Measurements from ENCODE around the gene SPDYC. TPM values are rescaled to one million over a fixed set of nuclear protein-coding genes. Genes with fewer than 3 reads are reported as not detected.

The SPDYC gene
- total and polyA plus RNA-seq, 2 of the 13 experiments (the other 11 are each of a cell fraction or from before 2014, with no cell fraction given) = 0.15 to 0.33 TPM

GRCh38 chr11:65165410-65166317 lies 4.4 kb upstream of the SPDYC start (continued):
- TF ChIP-seq, protein P1, sequence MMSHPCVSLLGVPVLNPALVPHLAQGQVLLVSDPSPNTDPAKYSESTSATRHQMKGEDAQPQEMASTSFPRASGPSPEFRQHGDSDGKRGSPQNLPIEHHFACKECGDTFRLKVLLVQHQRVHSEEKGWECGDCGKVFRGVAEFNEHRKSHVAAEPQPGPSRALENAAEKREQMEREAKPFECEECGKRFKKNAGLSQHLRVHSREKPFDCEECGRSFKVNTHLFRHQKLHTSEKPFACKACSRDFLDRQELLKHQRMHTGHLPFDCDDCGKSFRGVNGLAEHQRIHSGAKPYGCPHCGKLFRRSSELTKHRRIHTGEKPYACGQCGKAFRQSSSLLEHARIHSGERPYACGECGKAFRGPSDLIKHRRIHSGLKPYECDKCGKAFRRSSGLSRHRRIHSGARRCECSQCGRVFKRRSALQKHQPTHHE (CRISPR knock-in tag; IDR thresholded peaks at IDR 0.05; ENCODE audit: borderline replicate concordance) = no peak
- no peak for TF ChIP-seq ZSCAN20 (CRISPR knock-in tag; IDR thresholded peaks at IDR 0.05; ENCODE audit: borderline replicate concordance)
- peak; percentile 80 for TF ChIP-seq ZNF501 (CRISPR knock-in tag; IDR thresholded peaks at IDR 0.05)
- TF ChIP-seq MLLT10 (CRISPR knock-in tag; IDR thresholded peaks at IDR 0.05) = no peak
- no peak for TF ChIP-seq JUND (CRISPR knock-in tag; IDR thresholded peaks at IDR 0.05)
- no peak; the same call in 1 of the 2 replicates for TF ChIP-seq ISL2 (CRISPR knock-in tag; IDR thresholded peaks at IDR 0.05)
- TF ChIP-seq SAFB2 (CRISPR knock-in tag; IDR thresholded peaks at IDR 0.05; ENCODE audit: borderline replicate concordance, low read depth) = no peak
- no peak for TF ChIP-seq CCAR2 (optimal IDR thresholded peaks at IDR 0.05; ENCODE audit: low read depth, low read length)
- TF ChIP-seq, protein P2, sequence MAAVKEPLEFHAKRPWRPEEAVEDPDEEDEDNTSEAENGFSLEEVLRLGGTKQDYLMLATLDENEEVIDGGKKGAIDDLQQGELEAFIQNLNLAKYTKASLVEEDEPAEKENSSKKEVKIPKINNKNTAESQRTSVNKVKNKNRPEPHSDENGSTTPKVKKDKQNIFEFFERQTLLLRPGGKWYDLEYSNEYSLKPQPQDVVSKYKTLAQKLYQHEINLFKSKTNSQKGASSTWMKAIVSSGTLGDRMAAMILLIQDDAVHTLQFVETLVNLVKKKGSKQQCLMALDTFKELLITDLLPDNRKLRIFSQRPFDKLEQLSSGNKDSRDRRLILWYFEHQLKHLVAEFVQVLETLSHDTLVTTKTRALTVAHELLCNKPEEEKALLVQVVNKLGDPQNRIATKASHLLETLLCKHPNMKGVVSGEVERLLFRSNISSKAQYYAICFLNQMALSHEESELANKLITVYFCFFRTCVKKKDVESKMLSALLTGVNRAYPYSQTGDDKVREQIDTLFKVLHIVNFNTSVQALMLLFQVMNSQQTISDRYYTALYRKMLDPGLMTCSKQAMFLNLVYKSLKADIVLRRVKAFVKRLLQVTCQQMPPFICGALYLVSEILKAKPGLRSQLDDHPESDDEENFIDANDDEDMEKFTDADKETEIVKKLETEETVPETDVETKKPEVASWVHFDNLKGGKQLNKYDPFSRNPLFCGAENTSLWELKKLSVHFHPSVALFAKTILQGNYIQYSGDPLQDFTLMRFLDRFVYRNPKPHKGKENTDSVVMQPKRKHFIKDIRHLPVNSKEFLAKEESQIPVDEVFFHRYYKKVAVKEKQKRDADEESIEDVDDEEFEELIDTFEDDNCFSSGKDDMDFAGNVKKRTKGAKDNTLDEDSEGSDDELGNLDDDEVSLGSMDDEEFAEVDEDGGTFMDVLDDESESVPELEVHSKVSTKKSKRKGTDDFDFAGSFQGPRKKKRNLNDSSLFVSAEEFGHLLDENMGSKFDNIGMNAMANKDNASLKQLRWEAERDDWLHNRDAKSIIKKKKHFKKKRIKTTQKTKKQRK (IDR thresholded peaks at IDR 0.05; ENCODE audit: low read length) = no peak
- TF ChIP-seq TBX2 (CRISPR knock-in tag; IDR thresholded peaks at IDR 0.05; ENCODE audit: borderline replicate concordance) = peak; percentile 62
- TF ChIP-seq HNRNPK (IDR thresholded peaks at IDR 0.05; ENCODE audit: low read depth, low read length, poor library complexity, severe bottlenecking) = no peak
- TF ChIP-seq CENPBD1 (CRISPR knock-in tag; IDR thresholded peaks at IDR 0.05; ENCODE audit: borderline replicate concordance, low read depth) = 0 out of 2 replicates have a peak, but pooled peaks have one; percentile 39
- TF ChIP-seq, protein P3, sequence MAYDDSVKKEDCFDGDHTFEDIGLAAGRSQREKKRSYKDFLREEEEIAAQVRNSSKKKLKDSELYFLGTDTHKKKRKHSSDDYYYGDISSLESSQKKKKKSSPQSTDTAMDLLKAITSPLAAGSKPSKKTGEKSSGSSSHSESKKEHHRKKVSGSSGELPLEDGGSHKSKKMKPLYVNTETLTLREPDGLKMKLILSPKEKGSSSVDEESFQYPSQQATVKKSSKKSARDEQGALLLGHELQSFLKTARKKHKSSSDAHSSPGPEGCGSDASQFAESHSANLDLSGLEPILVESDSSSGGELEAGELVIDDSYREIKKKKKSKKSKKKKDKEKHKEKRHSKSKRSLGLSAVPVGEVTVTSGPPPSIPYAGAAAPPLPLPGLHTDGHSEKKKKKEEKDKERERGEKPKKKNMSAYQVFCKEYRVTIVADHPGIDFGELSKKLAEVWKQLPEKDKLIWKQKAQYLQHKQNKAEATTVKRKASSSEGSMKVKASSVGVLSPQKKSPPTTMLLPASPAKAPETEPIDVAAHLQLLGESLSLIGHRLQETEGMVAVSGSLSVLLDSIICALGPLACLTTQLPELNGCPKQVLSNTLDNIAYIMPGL (CRISPR knock-in tag; IDR thresholded peaks at IDR 0.05; ENCODE audit: borderline replicate concordance in 1 of 2, low read depth in 1 of 2) = peak in 1 of 2 experiments; percentile 52; a peak in 1 of 4 replicates
- TF ChIP-seq, protein P4, sequence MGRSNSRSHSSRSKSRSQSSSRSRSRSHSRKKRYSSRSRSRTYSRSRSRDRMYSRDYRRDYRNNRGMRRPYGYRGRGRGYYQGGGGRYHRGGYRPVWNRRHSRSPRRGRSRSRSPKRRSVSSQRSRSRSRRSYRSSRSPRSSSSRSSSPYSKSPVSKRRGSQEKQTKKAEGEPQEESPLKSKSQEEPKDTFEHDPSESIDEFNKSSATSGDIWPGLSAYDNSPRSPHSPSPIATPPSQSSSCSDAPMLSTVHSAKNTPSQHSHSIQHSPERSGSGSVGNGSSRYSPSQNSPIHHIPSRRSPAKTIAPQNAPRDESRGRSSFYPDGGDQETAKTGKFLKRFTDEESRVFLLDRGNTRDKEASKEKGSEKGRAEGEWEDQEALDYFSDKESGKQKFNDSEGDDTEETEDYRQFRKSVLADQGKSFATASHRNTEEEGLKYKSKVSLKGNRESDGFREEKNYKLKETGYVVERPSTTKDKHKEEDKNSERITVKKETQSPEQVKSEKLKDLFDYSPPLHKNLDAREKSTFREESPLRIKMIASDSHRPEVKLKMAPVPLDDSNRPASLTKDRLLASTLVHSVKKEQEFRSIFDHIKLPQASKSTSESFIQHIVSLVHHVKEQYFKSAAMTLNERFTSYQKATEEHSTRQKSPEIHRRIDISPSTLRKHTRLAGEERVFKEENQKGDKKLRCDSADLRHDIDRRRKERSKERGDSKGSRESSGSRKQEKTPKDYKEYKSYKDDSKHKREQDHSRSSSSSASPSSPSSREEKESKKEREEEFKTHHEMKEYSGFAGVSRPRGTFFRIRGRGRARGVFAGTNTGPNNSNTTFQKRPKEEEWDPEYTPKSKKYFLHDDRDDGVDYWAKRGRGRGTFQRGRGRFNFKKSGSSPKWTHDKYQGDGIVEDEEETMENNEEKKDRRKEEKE (IDR thresholded peaks at IDR 0.05) = no peak

All from HepG2 (cell line).